CD4-positive, alpha-beta T cell treated with Interleukin-15 for 4 hours (primary cell): ENCODE results near the gene ARHGAP9.

Source experiments
- DNase-seq: peaks from one replicate; pipeline ENCODE4 v3.0.0-alpha.2; 2020; ENCODE audit warnings: low spot score

The ARHGAP9 gene

DNA sequence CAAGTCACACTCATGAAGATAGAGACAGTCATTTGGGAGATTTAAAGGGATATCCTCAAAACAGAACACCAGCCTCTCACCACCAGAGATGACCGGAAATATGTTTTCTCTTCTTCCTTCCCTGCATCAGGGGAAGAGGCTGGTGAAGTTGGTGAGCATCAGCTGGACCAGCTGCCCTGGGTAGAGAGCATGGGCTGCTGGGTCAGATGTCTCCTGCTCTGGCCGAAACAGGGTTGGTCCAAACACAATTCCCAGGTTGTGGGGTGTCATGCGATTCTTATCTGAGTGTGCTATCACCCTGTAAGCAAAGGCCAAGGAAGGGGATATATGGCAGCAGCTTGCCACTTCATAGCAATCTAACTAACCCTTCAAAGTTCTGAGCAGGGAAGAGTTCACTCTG is 7.3 kb downstream of the ARHGAP9 start:
- no peak for DNase-seq

DNA sequence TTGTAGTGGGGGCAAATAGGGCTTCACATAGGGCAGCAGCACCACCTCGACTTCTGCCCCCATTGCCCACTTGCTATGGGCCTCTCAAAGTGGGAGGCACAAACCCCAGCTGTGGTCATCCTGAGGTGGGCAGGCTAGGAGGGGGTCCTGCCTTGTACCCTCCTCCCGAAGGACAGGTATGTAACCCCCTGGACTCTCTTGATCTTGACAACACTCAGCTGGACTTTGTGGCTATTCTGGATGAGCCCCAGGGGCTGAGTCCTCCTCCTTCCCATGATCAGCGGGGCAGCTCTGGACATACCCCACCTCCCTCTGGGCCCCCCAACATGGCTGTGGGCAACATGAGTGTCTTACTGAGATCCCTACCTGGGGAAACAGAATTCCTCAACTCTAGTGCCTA is 8.0 kb downstream of the ARHGAP9 start:
- no peak for DNase-seq

DNA sequence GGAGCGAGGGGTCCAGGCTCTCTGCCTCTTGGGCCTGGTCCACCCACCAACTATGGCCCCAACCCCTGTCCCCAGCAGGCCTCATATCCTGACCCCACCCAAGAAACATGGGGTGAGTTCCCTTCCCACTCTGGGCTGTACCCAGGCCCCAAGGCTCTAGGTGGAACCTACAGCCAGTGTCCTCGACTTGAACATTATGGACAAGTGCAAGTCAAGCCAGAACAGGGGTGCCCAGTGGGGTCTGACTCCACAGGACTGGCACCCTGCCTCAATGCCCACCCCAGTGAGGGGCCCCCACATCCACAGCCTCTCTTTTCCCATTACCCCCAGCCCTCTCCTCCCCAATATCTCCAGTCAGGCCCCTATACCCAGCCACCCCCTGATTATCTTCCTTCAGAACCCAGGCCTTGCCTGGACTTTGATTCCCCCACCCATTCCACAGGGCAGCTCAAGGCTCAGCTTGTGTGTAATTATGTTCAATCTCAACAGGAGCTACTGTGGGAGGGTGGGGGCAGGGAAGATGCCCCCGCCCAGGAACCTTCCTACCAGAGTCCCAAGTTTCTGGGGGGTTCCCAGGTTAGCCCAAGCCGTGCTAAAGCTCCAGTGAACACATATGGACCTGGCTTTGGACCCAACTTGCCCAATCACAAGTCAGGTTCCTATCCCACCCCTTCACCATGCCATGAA is 8.6 kb downstream of the ARHGAP9 start:
- DNase-seq: no peak

DNA sequence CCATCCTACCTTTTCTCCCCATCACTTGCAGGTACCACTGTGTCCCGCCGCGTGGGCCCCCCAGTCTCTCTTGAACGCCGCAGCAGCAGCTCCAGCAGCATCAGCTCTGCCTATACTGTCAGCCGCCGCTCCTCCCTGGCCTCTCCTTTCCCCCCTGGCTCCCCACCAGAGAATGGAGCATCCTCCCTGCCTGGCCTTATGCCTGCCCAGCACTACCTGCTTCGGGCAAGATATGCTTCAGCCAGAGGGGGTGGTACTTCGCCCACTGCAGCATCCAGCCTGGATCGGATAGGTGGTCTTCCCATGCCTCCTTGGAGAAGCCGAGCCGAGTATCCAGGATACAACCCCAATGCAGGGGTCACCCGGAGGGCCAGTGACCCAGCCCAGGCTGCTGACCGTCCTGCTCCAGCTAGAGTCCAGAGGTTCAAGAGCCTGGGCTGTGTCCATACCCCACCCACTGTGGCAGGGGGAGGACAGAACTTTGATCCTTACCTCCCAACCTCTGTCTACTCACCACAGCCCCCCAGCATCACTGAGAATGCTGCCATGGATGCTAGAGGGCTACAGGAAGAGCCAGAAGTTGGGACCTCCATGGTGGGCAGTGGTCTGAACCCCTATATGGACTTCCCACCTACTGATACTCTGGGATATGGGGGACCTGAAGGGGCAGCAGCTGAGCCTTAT is 9.2 kb downstream of the ARHGAP9 start:
- DNase-seq: no peak

DNA sequence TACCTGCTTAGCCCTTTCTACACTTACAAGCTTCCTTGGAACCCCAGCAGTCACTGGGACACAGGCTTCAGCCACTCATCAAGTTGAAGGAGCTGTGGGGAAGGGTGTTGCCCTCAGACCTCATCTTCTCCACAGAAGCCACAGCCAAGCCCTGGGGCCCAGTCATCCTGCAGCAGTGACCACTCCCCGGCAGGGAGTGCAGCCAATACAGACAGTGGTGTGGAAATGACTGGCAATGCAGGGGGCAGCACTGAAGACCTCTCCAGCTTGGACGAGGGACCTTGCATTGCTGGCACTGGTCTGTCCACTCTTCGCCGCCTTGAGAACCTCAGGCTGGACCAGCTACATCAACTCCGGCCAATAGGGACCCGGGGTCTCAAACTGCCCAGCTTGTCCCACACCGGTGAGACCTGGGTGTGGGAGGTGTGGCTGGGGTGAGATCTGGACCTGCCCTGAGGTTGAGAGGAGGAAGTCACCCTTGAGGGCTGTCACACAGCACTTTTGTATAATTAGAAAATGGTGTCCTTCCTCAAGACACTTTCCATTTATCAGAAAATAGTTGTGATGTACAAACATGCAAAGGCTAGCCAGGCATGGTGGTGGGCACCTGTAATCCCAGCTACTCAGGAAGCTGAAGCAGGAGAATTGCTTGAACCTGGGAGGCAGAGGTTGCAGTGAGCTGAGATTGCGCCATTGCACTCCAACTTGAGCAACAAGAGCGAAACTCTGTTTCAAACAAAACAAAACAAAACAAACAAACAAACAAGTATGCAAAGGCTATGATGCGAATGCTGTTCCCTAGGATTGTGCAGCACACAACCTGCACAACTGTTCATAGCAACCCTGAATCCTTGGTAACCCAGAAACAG is 10.1 kb downstream of the ARHGAP9 start:
- no peak for DNase-seq

DNA sequence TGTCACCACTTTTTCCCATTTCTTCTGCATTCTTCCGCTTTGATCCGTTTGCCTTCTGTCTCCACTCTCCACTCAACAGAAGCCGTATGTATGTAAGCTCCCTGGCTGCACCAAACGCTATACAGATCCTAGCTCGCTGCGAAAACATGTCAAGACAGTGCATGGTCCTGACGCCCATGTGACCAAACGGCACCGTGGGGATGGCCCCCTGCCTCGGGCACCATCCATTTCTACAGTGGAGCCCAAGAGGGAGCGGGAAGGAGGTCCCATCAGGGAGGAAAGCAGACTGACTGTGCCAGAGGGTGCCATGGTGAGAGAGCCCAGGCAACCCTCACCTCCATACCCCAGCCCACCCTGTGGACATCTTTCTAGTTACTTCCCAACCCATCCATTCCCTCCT is 11.8 kb downstream of the ARHGAP9 start:
- DNase-seq: no peak

DNA sequence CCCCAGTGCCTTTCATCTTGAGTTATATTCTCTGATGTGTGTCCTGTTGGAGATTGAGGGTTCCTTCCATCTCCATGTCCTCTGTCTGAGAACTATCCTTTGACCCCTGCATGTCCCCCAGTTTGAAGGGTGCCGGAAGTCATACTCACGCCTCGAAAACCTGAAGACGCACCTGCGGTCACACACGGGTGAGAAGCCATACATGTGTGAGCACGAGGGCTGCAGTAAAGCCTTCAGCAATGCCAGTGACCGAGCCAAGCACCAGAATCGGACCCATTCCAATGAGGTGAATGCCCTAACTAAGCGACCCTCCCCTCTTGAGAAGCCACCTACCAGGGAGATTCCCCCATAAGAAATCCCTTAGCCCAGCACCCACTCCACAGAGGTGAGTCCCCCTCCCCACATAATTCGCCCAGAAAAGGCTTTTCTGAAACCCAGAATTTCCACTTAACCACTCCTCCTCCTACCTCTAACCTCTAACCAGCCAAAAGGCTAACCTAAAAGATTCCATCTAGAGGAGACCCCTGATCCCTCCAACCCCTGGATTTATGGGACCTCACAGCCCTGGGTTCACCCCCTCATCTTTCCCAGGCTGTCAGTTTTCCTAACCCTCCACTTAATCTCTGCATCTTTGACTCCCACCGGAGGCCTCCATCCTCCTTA is 12.3 kb downstream of the ARHGAP9 start:
- DNase-seq: no peak

DNA sequence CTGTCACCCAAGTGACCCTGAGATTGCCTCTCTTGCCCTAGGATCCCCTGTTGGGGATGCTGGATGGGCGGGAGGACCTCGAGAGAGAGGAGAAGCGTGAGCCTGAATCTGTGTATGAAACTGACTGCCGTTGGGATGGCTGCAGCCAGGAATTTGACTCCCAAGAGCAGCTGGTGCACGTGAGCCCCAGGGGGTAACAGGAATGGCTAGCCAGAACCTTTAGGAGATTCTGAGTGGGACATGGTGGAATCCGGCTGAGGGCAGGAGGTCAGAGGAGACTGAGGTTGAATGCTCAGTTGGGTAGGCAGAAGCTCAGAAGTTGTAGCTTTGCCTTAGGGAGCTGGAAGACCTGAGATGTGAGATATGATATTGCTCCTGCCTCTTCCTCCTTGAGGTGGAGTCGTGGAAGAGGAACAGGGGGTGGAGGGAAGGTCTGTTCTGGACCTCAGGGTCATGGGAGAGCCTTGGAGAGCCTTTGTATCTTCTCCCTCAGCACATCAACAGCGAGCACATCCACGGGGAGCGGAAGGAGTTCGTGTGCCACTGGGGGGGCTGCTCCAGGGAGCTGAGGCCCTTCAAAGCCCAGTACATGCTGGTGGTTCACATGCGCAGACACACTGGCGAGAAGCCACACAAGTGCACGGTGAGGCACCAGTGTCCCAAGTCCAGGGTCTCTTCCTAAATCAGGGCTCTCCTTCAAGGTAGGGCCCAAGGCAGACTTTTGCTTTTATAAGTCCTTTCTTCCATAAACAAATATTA is 13.7 kb downstream of the ARHGAP9 start:
- no peak for DNase-seq

DNA sequence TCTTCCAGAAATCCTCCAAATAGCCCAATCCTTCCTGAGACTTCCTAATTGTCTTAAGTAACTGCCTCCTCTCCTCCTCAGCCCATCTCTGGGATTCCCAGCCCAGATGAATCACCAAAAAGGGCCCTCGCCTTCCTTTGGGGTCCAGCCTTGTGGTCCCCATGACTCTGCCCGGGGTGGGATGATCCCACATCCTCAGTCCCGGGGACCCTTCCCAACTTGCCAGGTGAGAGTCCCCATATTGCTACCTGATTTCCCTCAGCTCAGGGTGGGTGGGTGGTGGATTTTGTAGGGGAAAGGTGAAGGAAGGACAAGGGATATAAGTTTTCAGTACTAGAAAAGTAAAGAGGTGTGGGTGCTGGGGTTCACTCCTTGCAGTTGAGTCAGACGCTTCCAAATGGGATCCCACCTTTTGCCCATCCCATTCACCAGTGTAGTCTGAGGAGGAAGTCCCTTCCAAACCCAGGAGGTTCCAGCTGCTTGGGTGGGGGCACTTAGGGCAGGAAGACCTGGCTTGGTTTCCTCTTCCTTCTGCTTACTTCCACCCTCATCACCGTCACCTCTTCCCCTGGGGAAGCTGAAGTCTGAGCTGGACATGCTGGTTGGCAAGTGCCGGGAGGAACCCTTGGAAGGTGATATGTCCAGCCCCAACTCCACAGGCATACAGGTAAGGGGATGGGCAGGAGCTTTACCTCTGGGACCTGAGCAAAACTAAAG is 14.5 kb downstream of the ARHGAP9 start:
- DNase-seq: no peak

DNA sequence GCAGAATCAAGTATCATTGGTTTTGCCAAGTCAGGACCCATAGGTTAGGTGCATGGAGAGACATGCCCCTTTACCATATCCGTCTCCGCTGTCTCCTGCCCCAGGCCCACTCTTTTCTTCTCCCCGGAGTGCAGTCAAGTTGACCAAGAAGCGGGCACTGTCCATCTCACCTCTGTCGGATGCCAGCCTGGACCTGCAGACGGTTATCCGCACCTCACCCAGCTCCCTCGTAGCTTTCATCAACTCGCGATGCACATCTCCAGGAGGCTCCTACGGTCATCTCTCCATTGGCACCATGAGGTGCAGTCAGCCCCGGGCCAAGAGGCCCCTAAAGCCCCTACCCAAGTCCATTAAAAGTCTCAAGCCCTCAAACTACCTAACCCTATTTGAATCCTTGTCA is 15.1 kb downstream of the ARHGAP9 start:
- no peak for DNase-seq

DNA sequence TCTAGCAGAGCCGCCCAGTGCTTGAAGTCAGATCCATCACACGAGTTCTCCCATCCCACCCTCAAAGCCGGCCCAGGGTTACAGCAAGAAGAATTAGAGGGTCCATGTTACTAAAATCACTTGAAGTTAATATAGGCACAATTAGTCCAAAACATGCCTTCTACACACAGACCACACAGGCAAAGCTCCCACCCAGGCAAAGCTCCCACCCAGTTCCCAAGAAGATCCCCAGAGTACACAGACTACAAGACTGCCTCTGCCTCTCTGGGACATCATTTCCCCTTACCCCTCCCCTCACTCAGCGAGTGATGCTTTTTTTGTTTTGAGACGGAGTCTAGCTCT is 16.8 kb downstream of the ARHGAP9 start:
- no peak for DNase-seq

DNA sequence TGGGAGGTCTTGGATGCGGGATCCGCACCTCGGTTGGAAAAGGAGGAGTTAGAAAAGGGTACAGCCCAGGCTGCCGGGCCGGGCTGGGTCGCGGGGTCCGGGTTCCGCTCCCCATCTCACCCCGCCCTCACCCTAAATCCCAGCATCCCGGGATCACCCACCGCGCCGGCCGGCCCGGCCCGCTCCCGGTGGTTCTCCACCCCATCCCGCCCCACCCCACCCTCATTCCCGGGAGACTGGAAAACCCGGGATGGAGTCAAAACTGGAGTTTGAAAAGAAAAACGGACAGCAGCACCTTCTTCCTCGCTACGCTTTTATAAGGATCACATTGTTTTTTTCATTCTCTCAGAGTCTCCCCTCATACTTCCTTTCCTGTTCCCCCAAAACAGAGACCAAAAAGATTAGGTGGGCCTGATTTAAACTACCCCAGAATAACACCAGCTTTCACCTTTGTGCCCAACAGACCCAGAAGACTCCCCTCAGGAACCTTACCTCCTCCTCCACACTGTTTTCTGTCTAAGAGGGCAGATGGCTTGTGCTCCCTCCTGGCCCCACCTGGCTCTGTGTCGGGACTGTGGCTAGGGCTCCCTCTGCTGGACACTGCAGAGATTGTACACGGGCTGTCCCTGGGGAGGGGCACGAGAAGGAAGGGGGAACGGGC is 17.3 kb downstream of the ARHGAP9 start:
- peak; percentile 92 for DNase-seq

DNA sequence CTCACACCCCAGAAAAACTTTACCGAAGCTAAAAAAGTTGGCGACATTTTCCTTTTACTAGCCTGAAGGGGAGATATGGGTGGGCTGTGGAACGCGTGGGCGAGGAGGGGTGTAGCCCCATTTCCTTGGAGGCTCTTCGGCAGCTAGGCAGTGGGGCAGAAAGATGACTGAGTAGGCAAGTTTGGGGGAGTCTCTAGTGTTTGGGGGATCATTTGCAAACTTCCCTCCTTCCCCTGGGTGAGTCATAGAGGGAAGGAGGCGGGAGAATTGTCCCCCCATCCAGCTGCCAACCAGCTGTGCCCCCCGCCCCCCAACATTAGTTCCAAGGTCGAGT is 17.8 kb downstream of the ARHGAP9 start:
- no peak for DNase-seq

DNA sequence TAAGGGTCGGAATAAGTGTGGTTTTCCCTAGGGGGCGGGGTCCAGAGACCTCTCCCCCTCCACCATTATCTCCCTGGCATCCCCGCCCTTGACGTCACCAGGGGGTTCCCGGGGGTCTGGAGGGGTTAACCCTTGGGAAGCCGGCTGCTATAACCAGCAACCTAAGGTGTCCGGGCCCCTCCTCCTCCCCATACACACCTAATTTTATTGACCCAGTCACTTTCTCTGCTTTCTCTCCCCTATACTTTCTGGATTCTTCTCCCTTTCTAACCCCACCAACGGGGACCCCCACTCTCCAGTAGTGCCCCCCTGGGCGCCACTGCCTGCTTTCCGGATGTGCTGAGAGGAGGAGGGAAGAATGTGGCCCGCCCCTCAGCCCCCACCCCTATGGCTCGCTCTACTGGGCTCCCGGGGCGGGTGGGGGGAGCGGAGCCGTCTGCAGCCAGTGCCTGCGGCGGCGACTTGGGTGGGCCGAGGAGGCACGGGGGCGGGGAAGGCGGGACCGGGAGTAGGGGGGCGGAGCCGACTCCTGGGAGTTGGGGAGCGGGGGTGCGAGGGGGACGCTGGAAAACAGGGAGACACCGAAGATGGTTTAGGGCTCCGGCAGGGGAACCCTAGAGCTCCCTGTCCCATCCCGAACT is 18.3 kb downstream of the ARHGAP9 start:
- no peak for DNase-seq

DNA sequence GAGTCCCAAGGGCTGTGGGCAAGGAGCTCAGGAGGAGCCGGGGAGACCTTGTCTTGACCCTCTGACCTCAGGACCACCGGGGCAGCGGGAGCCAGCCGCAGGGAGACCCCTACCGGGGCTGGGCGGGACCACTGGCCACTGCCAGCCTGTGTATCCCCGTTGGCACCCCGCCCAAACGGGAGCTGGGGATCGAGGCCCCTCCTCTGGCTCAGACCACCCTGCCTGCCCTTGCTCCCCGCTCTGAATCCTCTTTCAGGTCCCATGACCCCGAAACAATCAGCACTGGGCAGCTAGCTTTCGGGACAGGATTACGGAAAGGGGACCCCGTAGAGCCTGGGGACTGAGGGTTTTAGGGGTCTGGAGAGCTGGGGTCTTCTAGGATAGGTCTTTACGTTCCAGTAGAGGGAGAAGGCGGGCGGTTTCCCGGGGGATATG is 18.8 kb downstream of the ARHGAP9 start:
- DNase-seq: no peak

DNA sequence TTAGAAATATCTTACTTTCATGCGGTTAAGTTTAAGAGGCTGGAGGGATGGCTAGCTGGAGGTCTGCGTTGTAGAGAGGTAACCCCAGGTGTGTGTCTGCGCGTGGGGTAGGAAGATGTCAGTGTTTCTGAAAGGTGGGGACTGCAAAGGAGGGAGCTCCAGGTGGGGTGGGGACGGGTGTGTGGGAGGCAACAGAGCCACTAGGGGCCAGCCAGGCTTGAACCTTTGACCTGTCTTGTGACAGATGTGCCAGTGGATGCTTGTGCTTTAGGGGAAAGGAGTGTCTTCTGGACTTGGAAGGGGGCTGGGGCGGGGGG is 19.2 kb downstream of the ARHGAP9 start:
- no peak for DNase-seq

DNA sequence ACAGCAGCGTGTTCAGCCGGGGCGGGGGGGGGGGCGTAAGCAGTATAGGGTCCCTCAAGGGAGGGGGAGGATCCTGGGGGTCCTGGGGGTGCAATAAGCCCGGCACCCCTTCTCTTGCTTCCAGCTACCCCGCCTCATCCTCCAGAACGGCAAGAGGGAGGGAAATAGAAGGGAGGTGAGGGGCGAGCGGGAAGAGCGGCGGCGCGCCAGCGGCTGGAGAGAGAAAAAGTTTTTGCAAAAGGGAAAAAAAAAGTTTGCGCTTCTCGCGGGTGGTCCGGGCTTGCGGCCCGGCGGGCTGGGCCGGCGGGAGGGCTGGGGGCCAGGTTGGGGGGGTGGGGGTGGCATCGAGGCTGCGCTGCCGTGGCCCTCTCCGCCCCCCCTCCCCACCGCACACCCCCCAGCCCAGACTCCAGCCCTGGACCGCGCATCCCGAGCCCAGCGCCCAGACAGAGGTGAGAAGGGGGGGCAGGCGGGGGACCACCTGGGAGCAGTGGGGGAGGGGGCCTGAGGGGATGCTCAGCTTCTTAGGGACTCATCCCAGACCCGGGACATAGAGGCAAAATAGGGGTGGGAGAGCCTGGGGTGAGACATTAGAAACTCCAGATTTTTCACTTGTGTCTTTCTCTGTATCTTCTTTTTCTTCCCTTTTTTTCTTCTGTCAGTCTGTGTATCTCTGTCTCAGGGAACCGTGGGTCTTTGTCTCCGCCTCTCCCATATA is 19.8 kb downstream of the ARHGAP9 start, which contains the start of gene GLI1:
TSS of gene GLI1 (plus strand) at position 36 of the 718 bp plus-strand sequence. CDS start 3,907 bp downstream, outside the sequence.
- no peak for DNase-seq

DNA sequence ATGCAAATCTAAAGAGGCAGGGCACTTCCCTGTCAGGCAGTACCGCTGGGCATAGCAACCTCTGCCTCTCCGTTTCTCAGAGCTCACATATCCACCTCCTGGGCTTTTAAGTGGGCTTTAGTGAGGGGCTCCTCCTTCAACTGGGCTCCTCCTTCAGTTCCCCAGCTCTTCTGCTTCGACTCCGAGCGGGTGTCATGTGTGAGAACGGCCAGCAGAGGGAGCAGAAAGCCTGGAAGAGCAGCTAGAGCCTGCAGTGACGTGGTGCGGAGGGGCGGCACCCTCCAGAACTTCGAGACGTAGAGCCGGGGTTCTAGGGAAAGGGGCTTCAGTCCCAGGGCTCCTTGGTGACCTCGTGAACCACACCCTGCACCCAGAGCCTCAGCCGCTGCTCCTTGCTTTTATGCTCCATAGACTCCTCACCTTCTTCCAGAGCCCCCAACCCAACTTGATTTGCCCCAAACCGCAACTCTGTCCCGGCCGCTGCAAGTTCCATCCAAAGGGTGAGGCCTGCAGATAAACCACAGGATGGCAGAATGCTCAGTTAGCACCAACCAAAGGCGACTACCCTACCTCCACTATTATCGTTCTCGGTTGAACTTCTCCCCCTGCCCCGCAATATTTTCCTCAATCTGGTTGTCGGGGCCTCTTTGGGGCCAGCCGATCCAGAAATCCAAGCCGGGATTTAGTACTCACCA is 20.5 kb downstream of the ARHGAP9 start:
- peak; percentile 94 for DNase-seq

DNA sequence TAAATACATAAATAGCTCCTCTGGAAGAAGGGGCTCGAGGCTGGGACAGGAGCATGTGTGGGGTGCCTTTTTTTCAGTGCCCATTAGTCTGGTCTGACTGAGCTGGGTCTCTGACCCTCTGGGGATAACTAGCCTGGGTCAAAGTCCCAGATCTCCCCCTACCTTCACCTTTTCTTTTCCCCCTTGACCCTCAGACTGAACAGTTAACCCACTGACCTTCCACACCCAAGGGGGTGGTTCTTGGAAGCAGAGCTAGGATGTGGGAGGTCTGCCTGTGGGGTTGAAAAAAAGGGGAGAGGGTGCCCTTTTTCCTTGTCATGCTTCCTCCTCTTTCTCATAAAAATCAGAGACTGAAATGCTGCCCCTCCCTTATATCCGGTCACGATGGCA is 21.0 kb downstream of the ARHGAP9 start:
- no peak for DNase-seq
